Measurements from ENCODE around the gene PSAT1.
A peak's percentile ranks its signal among the peaks of the same experiment; 100 is the strongest.

Gene PSAT1

DNA sequence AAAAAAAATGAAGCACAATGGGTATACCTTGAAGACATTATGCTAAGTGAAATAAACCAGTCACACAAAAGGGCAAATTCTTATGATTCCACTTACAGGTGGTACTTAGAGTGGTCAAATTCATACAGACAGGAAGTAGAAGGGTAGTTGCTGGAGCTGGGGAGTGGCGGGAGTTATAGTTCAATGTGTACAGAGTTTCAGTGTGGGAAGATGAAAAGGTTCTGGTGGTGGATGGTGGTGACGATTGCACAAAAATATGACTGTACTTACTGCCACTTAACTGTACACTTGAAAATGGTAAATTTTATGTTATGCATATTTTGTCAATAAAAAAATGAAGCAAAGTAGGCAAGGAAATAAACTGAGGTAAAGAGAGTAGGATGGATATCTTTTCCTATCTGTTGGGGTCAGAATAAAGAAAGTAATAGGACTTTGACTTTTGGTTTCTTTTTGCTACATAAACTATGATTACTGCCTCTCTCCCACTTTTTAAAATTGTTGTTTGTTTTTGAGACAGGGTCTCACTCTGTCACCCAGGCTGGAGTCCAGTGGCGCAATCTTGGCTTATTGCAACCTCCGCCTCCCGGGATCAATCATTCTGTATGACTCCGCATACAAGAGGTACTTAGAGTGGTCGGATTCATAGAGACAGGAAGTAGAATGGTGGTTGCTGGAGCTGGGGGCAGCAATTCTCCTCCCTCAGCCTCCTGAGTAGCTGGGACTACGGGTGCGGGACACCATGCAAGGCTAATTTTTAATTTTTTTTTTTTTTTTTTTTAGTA, 4.0 kb upstream of the PSAT1 start:
- no peak for DNase-seq (ENCODE audit: low spot score)

DNA sequence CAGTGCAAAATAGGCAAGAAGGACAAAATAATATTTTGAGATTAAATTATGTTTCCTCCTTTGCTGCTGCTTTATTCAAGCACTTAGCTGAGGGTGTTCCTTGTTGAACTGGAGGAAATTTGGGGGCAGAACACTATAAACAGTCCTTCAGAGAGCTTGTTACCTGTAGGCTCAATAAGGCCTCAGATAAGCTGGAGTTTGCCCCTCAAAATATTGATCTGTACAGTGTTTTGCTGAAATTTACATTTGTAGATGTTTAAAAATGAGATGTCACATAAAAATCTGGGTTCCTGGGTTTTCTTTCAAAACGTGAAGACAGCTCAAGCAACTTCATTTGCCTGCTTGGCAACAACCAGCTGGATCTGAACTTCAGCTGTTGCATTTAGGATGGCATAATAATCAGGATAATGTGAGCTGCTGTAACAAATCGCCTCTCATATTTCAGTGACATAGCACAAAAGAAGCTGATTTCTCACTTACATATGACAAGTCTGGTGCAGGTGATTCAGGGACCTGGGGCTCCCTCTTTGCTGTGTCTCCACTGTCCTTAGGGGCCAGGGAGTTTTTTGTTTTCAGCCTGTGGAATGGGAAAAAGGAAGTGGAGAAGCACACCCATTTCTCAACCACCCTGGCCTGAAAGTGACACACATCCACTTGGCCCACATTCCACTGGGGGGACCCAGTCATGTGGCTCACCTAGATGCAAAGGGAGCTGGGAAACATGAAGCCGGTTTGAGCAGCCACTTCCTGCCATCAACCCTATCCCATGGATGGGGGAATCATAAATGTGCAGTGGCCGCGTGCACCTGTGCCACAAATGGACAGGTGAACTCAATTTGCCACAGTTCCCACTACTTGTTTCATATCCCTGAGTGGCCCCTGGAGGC, 2.4 kb upstream of the PSAT1 start:
- DNase-seq (ENCODE audit: low spot score): no peak

DNA sequence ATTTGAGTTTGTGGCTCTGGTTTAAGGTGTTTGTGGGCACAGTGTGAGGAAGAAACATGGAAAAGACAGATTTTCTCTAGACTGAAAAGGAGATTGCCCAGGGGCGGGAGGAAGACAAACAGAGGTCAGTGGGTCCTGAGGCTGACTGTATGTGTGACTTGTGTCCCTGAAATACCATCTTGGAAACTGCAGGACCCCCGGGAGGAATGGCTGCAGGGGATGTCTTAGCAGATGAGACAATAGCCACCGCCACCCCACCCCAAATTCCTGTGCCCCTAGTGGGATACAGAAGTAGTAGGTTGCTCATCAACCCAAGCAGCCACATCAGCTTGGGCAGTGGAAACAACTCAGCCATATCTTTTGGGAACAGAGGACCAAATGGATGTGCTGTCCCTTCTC, 1.7 kb upstream of the PSAT1 start:
- no peak for DNase-seq (ENCODE audit: low spot score)

DNA sequence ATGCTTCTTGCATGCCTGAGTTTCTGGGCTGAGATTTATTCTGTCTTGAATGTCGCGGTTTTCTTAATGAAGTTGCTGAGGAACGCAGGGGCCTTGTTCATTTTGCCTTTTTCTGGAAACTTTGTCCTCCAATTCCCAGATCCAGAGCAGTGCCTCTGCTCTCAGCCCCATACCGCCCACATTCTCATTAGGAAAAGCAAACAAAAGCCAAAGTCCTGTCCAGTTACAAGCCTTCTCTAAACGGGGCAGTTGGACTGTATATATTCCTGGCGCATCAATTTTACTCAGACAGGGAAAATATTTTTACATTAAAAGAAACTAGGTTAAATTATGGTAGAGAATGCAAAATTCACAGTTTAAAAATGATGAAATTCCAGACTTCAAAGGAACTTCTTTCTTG, 1.2 kb upstream of the PSAT1 start:
- no peak for DNase-seq (ENCODE audit: low spot score)

DNA sequence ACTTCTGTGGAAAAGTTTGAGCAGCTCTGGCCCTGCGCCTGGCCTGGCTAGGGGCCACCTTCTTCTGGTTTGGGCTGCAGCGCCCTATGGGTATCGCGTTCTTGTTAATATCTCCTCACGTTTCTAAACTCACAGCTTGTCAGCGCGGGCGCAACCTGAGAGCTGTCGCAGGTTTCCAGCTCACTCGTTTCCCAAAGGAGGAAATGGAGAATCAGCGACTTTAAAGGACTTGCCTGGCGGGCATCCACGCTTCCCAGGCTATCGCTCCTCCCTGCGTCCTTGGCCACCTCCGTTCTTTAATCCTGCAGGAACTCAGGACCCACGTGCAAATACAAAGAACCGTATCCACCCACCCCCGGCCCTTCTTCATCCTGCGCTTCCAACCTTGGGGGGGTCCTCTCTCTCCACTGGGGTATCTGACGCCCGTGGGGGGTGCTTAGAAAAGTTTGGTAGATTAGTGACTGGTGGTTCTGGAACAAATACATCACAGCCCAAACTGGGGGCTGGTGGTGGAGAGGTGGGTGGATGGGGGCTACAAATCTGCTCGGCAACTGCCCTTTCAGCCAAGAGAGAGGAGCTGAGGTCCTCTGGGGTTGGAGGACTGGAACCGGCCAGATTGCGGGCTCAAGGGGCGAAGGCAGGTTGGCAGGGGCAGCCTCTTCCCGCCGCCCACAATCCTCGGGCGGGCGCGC, 578 bp upstream of the PSAT1 start:
- DNase-seq (ENCODE audit: low spot score): peak; percentile 17

DNA sequence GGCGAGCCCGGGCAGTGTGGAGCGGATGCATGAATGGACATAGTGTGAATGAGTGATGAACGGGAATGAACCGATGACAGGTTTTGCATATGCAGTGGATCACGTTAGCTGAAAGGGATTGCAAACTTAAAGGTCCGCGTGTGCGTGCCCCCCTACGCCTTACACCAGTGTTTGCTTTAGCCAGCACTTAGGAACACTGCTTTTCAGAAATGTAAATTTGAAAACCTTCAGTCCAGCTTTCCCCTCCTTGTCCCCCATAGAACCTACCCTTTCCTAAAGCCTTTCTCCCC, 692 bp downstream of the PSAT1 start:
- no peak for DNase-seq (ENCODE audit: low spot score)

DNA sequence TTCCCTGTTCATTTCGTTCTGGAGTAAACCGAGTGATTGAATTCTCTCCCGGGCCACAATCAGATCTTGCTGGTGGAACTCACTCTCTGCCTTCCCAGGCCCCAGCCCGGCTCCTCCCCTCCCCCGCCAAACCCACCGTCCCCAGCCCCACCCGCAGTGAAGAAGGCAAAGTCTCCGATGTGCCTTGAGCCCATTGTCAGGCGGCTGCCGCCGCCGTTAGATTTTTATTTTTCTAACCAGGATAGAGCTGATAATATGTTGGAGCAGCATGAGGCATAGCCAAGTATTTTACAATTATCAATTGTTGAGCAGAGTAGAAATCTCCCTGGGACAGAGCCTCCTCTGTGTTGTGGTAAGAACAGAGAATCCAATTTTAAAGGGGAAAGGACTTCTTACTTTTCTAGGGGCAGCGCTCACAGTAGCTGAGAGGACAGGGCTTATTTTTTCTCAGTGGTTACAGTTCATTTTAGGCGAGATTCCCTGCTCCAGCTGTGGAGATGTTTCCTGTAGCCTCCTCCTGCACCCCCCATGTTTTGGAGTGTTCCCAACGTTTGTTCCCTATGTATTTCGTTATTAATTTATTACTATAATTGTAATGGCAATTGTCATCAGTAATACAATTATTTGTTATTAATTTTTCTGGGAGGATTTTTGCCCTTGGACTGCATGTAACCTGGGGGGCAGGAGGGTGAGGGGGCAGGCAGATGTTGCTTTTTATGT, 1.3 kb downstream of the PSAT1 start:
- no peak for DNase-seq (ENCODE audit: low spot score)

DNA sequence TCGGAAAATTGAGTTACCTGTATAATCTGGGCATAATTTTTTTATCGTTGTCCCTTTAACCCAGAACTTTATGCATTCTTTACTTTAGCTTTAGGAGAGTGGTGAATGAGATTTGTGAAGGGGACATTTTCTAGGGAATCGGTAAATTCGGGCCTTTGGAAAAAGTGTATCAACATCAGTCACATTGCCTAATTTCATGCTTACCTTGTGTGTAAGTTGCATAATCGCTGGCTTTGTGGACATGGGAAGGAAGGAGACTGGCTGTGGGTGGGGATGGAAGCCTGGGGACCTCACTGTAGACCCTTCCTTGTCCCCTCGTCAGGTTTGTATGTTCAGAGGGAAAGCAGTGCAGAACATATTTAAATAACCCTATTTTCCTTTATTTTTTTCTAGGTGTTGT, 3.3 kb downstream of the PSAT1 start:
- DNase-seq (ENCODE audit: low spot score): no peak

DNA sequence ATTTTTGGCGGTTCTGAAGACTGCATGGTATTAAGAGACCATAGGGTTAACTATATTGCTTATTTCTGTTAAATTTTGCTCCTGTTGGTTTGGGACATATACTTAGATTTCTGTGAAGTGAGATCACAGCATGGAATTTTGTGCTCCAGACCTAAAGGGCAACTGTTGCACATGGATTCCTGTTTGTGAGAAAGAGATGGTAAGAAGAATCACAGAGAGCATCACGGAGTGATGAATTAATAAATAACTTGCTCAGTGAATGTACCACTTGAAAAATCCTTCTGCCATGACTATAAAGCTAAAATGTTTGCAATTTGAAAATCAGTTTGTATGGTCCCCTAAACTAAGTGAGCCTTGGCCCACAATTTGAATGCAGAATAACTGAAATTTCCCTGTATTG, 4.5 kb downstream of the PSAT1 start:
- DNase-seq (ENCODE audit: low spot score): no peak

DNA sequence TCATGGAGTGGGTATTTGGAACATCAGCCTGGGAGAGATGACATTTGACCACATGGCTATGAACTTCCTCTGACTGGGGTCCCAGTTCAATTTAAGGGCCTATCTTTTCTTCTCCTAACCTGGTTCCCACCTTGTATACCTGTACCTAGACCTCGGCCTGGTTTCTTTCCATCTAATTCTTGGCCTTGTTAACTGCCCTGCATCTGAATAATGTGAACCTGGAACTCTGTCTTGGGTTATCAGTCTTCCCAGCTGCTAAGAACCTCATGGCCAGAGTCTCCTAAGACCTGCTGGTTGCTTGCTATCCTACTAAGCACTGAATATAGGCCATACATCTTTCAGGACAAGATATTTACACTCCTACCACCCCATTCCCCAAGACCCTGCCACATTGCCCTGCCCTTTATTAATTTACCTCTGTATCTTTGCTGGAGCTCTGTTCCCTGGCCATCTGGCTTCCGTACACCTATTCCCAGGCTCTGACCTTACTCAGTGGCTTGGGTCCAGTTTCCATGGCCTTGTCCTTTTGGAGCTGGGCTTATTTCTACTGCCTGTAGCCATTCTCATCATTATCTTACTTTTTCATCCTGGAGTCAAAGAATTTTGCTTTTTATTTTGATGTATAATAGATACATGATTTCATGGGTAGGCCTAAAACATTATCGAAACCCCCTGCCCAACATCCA, 6.6 kb downstream of the PSAT1 start:
- no peak for DNase-seq (ENCODE audit: low spot score)

DNA sequence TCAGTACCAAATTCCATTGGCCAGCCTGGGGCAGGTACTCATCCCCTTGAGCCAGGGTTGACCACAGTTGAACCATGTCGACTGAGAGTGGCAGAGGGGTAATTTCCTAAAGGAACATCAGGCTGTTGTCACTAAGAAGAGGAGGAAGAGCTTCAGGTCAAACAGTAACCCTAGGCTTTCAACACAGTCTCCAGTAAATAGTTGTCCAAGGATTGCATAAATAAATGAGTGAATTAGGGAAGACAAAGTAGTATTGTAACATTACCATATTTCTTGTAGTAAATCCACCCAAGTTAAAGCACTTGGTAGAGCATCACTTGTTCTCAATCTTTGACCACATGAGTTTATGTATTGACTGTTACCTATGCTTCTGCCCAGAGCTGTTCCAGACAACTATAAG, 7.4 kb downstream of the PSAT1 start:
- DNase-seq (ENCODE audit: low spot score): no peak

DNA sequence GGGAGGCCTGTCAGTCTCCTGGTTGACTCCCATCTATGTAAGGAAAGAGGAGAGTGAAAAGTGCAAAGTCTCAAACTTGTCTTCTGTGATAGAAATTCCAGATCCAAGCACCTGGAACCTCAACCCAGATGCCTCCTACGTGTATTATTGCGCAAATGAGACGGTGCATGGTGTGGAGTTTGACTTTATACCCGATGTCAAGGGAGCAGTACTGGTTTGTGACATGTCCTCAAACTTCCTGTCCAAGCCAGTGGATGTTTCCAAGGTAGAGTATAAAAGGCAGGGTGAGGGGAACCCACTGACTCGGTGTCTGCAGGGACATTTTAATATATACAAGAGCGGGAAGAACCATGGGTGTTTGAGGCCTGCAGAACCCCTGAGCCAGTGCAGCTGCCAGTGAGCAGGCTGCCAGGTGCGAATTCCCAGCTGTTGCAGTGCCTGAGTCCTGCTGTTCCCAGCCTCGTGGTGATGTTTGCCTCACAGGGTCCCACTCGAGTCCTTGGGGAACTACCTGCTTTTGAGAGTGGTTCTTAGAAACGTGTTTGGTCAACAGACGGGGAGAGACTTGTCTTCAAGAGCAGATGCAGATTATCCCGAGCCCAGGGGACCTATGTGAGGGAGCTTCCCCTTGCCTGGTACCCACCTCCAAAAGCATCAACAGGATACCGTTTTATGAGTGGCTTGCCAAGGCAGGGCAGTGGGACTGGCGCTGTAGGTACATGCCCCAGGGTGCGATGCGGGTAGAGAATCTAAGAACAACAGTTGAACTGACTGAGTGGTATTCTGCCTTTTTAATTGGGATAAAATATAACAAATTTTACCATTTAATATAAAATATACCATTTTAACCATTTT, 9.5 kb downstream of the PSAT1 start:
- DNase-seq (ENCODE audit: low spot score): no peak

DNA sequence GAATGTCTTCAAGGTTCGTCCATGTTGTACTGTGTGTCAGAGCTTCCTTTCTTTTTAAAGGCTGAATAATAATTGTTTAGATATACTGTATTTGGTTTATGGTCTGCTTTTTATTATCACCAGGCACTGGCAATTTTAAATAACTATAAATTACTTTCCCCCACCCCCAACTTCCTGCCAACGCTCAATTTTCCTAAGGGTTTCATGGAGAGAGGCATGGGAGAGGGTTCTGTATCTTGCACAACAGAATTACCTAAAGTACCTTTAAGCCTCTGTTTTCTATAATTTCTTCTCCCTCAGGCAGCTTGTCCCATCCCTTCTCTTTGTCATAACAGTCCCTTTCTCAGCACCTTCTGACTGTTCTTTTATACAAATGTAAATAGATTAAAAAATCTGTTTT, 10.4 kb downstream of the PSAT1 start:
- DNase-seq (ENCODE audit: low spot score): no peak

DNA sequence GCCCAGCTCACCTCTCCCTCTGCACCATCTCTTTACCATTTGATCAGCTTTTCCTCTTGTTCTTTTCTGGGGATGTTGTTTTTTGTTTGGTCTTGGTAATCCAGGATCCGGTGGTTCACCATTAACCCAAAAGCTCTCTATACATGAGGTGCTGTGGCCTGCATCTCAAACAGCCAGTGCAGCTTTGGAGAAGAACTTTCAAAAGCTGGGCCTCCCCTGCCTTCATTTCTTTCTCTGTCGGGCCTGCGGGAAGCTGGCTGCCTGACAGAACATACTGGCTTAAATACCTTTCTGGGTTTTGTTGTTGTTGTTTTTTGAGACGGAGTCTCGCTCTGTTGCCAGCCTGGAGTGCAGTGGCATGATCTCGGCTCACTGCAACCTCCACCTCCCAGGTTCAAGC, 12.1 kb downstream of the PSAT1 start:
- DNase-seq (ENCODE audit: low spot score): no peak

DNA sequence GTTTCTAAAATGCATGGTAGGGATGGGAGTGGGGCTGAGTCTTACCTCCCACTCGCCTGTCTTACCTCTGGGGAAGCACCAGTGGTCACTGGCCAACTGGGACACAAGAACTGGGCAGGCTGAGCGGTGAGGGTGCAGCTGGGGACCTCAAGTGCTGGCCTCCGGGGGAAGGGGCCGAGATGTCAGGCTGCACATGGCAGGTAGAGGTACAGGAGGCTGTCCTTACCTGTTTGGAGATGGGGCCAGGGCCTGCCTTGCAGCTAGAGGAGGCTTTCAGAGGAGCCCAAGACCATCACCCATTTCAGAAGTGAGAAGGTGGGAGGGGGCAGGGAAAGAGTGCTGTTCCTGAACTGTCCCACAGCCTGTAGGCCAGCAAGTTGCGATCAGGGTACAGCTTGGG, 14.2 kb downstream of the PSAT1 start:
- no peak for DNase-seq (ENCODE audit: low spot score)

DNA sequence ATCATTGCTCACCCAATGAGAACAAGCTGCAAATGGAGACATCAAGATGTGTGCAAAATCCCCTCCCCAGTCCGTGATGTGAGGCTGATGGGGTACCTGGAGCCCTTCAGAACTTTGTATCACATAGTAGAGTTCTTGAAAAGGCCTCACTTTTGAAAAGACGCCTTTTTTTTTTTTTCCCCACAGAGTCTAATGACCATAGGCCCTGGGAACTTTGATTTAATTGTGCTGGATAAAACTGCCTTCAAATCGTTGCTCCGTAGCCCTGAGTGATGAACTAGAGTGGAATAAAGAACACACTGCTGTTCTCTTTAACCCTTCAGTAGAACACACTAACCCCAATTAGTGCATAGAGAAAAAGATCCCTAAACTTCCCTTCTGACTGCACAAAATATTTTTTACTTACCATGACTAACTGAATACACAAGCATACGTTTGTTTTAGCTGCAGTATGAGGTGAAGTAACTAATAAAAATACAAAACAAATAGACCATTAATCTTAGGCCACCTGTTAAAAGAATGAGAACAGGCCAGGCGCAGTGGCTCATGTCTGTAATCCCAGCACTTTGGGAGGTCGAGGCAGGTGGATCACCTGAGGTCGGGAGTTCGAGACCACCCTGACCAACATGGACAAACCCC, 15.1 kb downstream of the PSAT1 start:
- no peak for DNase-seq (ENCODE audit: low spot score)

DNA sequence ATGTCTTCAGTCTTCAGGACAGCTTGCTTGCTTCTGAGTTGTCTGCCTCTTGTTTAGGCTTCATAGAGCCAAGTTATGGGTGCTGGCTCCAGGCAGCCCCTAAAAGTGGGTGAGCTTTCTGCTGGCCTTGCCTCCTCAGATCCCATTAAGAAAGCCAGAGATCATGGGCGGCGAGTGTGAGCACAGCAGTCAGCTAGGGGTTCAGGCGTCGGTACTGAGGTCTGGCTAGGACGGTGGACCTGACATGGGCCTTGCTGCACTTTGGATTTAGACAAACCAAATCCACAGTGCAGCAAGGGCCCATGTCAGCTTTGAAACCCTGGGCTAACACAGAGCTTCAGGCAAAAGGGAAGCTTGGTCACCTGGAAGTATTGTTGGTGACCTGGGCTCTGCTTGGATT, 17.6 kb downstream of the PSAT1 start:
- no peak for DNase-seq (ENCODE audit: low spot score)

DNA sequence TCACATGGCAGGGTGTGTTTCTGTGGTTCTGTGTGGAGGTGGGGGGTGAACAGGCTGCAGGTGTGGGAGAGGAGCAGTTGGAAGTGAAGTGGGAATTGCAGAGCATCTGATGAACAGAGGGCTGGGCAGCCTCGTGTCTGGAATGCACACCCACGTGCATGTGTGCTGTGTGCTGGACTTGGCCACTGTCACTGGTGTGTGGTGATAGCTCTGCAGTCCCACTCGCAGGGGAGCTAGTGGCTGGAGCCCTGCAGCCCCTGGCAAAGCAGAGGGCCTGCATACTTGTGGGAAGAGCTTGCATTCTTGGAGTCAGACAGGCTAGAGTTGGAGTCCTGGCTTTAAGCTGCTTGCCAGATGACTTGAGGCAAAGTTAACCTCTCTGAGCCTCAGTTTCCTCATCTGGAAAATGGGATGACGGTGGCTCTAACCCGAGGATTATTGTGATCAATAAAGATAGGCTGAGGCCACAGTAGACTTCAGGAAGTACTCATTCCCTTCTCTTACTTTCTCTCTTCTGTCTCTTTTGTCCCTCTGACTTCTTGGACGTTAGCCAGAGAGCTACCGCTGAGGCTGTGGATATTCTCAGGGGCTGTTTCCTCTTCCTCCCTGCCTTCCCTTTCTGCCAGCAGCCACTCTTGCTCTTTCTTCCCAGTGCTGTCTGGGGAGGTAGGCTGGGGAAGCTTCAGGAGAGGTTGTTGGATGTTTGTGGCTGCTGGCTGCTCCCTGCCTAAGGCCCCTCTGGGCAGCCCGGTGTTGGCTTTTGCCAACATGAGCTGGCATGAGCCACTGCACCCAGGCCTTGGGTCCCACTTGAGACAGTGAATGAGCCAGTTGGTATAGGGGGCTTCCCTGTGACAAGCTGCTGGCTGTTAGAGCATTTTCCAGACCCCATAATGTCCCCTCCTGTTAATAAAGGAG, 18.3 kb downstream of the PSAT1 start:
- DNase-seq (ENCODE audit: low spot score): no peak

DNA sequence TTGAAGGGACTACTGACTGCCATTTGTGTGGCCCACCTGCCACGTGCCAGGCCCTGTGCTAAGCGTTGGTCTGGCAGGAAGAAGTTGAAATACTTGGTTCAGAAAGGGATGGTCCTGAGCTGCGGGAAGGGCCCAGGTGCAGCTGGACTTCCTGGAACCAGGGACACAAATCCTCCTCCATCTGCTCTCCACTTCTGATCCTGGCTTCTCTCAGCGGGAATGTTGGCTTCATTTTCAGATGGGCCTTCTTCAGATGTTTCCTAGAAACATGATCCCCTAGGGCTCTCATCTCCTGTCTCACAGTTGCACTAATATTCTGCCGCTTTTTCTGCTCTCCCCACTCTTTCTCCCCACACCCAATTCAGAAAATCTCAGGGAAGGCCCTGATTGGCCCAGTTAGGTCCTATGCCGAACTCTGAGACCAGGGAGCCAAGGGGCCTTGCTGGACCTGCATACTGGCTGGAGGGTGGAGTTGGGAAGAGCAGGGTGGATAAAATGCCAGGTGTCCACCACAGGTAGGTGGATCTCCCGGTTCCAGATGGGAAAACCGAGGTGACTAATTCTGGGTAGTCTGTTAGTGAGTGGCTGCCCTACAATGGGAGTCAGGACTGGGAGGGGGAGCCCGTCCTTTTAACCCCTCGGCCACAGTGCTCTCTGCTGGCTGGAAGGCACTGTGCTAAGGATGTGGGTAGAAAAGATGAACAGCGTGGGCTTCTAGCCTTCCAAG, 19.4 kb downstream of the PSAT1 start:
- DNase-seq (ENCODE audit: low spot score): no peak
